ENCODE measurements around the gene NDUFAF8.

DNA sequence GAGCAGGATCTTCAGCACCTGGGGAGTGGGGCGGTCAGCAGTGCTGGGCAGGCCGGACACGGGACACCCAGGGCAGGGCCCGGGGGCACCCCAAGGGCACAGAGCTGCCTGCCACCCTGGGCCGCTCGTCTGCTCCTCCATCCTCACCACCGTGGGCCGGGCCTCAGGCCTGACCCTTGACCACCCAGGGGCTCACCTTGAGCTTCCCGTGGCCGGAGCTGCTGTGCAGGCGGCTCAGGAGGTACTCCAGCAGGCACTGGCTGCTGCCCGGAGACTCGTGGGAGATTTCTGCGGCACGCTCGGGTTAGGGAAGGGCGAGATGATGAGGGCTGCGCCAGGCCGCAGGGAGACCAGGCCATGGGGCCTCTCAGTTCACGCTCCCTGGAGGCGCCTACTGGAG lies 2.3 kb upstream of the NDUFAF8 start:
- TF ChIP-seq, protein P1, sequence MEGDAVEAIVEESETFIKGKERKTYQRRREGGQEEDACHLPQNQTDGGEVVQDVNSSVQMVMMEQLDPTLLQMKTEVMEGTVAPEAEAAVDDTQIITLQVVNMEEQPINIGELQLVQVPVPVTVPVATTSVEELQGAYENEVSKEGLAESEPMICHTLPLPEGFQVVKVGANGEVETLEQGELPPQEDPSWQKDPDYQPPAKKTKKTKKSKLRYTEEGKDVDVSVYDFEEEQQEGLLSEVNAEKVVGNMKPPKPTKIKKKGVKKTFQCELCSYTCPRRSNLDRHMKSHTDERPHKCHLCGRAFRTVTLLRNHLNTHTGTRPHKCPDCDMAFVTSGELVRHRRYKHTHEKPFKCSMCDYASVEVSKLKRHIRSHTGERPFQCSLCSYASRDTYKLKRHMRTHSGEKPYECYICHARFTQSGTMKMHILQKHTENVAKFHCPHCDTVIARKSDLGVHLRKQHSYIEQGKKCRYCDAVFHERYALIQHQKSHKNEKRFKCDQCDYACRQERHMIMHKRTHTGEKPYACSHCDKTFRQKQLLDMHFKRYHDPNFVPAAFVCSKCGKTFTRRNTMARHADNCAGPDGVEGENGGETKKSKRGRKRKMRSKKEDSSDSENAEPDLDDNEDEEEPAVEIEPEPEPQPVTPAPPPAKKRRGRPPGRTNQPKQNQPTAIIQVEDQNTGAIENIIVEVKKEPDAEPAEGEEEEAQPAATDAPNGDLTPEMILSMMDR (IDR thresholded peaks at IDR 0.05; ENCODE audit: low read depth, low read length, poor library complexity, severe bottlenecking): no peak
- no peak for TF ChIP-seq EZH2phosphoT487 (IDR thresholded peaks at IDR 0.05; ENCODE audit: borderline replicate concordance, low read length)

Data from DOHH2 (cell line).